ENCODE data around the gene CMC4.

DNA sequence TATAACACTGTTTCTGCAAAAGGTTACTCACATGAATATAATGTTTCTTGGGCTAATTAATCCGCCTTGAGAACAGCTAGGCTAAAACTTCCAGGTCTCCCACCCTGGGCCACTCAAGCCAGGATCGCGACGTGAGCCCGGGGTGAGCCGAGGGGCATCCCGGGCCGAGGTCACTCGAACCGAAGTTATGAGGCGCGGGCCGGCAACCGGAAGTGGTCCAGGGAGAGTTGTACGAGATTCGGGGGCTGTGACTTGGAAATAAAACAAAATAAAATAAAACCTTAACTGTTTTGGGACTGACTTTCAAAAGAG lies 317 bp downstream of the CMC4 start:
- TF ChIP-seq, protein P1, sequence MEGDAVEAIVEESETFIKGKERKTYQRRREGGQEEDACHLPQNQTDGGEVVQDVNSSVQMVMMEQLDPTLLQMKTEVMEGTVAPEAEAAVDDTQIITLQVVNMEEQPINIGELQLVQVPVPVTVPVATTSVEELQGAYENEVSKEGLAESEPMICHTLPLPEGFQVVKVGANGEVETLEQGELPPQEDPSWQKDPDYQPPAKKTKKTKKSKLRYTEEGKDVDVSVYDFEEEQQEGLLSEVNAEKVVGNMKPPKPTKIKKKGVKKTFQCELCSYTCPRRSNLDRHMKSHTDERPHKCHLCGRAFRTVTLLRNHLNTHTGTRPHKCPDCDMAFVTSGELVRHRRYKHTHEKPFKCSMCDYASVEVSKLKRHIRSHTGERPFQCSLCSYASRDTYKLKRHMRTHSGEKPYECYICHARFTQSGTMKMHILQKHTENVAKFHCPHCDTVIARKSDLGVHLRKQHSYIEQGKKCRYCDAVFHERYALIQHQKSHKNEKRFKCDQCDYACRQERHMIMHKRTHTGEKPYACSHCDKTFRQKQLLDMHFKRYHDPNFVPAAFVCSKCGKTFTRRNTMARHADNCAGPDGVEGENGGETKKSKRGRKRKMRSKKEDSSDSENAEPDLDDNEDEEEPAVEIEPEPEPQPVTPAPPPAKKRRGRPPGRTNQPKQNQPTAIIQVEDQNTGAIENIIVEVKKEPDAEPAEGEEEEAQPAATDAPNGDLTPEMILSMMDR (IDR thresholded peaks at IDR 0.05; ENCODE audit: low read depth, low read length, poor library complexity, severe bottlenecking), result no peak
- TF ChIP-seq EZH2phosphoT487 (IDR thresholded peaks at IDR 0.05; ENCODE audit: borderline replicate concordance, low read length), result no peak
